Activated B cell treated with CpG ODN at 0.5 μM for 24 hours (primary cell): ENCODE data around the gene RADX. TPM values are rescaled to one million over a fixed set of nuclear protein-coding genes. Genes with fewer than 3 reads are reported as not detected.
A peak's percentile ranks its signal among the peaks of the same experiment; 100 is the strongest.
"Not testable (repeated sequence)": the region's sequence is repeated elsewhere in the genome, so short reads cannot be mapped to it uniquely, and the experiment has no call there.

Experiments used
- ATAC-seq: fragments of 200-7000 bp; cut with Tn5 transposase; one replicate; pipeline ENCODE4 v1.10.0; 2021; ENCODE audit warnings: low read depth, mild to moderate bottlenecking, moderate library complexity
- CTCF ChIA-PET: fragments of 350-600 bp; sonication (Branson Sonifier 250); formaldehyde crosslinking; loops from one replicate; lab custom pipeline; 2021; ENCODE audit warnings: antibody characterized with exemption; lab: Charles Lee
- POLR2A ChIA-PET: fragments of 350-600 bp; sonication (Branson Sonifier 250); formaldehyde crosslinking; loops from one replicate; lab custom pipeline; 2021; ENCODE audit warnings: antibody characterized with exemption; lab: Charles Lee
- DNase-seq: peaks from one replicate; pipeline ENCODE4 v3.0.0; 2022
- H3K27ac Mint-ChIP-seq: one replicate; pipeline ENCODE4 v1.8.0; 2020; ENCODE audit warnings: mixed read lengths
- H3K27me3 Mint-ChIP-seq: one replicate; pipeline ENCODE4 v1.8.0; 2021; ENCODE audit warnings: mixed read lengths
- H3K36me3 Mint-ChIP-seq: one replicate; pipeline ENCODE4 v1.8.0; 2021; ENCODE audit warnings: low read depth, mixed read lengths
- H3K4me1 Mint-ChIP-seq: one replicate; pipeline ENCODE4 v1.8.0; 2021; ENCODE audit warnings: mixed read lengths
- H3K4me3 Mint-ChIP-seq: one replicate; pipeline ENCODE4 v1.8.0; 2020; ENCODE audit warnings: mild to moderate bottlenecking, mixed read lengths
- H3K9me3 Mint-ChIP-seq: one replicate; pipeline ENCODE4 v1.8.0; 2020; ENCODE audit warnings: mixed read lengths
- intact Hi-C: fragments of 100-400 bp; cut with micrococcal nuclease; formaldehyde crosslinking; loops from one replicate; pipeline ENCODE4 v1.15.1; 2024
- total RNA-seq: library from RNA; stranded (reverse); gene quantifications from 2 replicates; pipeline ENCODE4 v1.2.3, GENCODE V29; 2022
- TF ChIP-seq, protein P1 (sequence below): fragments of 200-600 bp; IDR thresholded peaks from one replicate; pipeline ENCODE4 v1.8.0; 2022; ENCODE audit warnings: antibody characterized with exemption, mild to moderate bottlenecking

The RADX gene
- total RNA-seq, 1 donor from 2014 or later, result 10.9 TPM

DNA sequence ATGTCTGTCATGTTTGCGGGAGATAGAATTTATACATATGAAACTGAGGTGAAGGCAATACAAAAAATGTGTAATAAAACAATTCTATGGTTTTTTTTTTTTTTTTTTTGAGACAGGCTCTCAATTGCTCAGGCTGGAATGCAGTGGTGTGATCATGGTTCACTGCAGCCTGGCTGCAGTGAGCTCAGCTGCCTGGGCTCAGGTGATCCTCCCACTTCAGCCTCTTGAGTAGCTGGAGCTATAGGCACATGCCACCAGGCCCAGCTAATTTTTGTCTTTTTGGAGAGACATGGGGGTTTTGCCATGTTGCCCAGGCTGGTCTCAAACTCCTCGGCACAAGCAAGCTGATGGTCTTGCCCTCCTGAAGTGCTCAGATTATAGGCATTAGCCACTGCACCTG, 10.1 kb downstream of the RADX start:
- Mint-ChIP-seq H3K9me3 (no peaks in the 10 kb centered on the region), H3K4me3 (no peak overlapping the region), H3K27me3 (no peaks in the 10 kb centered on the region), H3K4me1 (no peaks in the 10 kb centered on the region), H3K36me3 (peaks cover 9% of the 10 kb centered on the region), H3K27ac (no peak overlapping the region)
- intact Hi-C loops, result no loop called here
- ChIA-PET POLR2A (no interaction called here), CTCF (interaction anchor here (1.6 kb wide), 1 partner anchor 142 kb away, joined by 3 read pairs; no protein-coding TSS in a partner anchor)
- DNase-seq (no peak), ATAC-seq (no peak)
- TF ChIP-seq, protein P1, sequence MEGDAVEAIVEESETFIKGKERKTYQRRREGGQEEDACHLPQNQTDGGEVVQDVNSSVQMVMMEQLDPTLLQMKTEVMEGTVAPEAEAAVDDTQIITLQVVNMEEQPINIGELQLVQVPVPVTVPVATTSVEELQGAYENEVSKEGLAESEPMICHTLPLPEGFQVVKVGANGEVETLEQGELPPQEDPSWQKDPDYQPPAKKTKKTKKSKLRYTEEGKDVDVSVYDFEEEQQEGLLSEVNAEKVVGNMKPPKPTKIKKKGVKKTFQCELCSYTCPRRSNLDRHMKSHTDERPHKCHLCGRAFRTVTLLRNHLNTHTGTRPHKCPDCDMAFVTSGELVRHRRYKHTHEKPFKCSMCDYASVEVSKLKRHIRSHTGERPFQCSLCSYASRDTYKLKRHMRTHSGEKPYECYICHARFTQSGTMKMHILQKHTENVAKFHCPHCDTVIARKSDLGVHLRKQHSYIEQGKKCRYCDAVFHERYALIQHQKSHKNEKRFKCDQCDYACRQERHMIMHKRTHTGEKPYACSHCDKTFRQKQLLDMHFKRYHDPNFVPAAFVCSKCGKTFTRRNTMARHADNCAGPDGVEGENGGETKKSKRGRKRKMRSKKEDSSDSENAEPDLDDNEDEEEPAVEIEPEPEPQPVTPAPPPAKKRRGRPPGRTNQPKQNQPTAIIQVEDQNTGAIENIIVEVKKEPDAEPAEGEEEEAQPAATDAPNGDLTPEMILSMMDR, result no peak

DNA sequence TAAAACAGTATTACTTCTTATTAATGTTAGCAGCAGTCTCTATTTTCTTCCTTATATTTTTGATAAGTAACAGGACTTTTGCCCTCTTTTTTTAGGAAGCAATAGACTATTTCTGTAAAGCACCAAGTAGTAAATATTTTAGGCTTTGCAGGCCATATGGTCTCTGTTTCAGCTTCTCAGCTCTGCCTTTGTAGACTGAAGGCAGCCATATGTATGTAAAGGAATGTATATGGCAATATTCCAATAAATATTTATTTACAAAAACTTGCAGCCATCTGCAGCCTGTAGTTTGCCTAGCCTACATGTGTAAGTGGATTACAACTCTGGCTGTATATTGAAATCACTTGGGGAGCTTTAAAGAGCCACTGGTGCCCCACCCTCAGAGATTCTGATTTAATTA, 15.0 kb downstream of the RADX start:
- Mint-ChIP-seq H3K36me3 (peaks cover 11% of the 10 kb centered on the region), H3K27me3 (no peaks in the 10 kb centered on the region), H3K4me1 (no peaks in the 10 kb centered on the region), H3K27ac (no peak overlapping the region), H3K4me3 (no peak overlapping the region), H3K9me3 (no peaks in the 10 kb centered on the region)
- DNase-seq (no peak), ATAC-seq (no peak)
- TF ChIP-seq, protein P1, result no peak
- intact Hi-C loops, result no loop called here
- ChIA-PET POLR2A (no interaction called here), CTCF (no interaction called here)

DNA sequence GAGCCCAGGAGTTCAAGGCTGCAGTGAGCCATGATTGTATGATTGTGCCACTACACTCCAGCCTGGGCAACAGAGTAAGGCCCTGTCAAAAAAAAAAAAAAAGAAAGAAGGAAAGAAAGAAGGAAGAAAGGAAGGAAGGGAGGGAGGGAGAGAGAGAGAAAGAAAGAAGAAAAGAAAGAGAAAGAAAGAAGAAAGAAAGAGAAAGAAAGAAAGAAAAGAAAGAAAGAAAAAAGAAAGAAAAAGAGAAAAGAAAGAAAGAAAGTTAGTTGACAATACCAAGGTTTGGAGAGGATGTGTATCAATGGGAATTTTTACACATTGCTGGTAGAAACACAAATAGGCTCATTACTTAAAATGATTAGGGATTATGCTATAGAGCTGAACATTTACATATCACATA, 19.8 kb downstream of the RADX start:
- Mint-ChIP-seq H3K27me3 (no peaks in the 10 kb centered on the region), H3K9me3 (no peaks in the 10 kb centered on the region), H3K36me3 (peaks cover 7% of the 10 kb centered on the region), H3K27ac (no peak overlapping the region), H3K4me1 (no peaks in the 10 kb centered on the region), H3K4me3 (no peak overlapping the region)
- TF ChIP-seq, protein P1, result no peak
- POLR2A ChIA-PET, result no interaction called here
- no peak for ATAC-seq
- no peak for DNase-seq
- intact Hi-C loops, result no loop called here
- CTCF ChIA-PET, result no interaction called here

DNA sequence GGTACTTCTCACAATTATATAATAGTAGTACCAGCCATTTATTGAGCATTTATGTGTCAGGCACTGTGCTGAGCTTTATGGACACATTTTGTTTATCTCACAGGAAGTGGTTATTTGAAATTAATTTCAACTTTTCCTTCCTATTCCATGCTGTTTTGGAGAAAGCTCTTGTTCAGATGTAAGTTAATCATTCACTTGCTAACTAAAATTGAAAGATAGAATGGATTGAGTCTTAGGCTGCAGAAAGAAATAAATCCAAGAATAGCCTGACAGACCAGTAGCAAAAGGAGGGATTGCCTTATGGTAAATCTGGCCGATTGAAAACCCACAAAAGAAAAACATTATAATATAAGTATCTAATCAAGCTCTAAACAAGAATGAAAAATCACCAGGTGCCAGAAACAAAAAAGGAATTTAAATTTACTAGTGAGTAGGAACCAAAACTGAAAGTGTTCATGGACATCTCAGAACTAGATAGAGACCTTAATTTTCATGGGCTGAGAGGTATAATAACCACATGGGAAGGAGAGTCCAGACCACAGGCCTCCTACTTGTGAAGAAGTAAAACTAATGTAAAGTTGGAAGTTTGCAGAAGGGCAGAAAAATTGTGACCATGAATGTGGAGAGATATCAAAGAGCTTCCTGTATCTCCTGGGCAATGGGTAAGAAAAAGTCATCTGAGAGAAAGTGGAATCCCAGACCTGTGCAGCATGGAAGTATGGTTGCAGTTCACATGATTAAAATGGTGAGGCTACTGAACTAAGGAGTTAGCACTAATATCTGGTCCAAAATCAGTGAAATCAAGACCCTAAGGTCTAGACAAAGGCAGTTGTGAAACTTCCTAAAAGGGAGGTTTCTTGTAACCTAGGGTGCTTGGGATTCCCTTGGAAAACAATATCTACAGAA, 38.0 kb downstream of the RADX start:
- Mint-ChIP-seq H3K27ac (peak overlapping the region; percentile 50), H3K4me3 (no peak overlapping the region), H3K27me3 (no peaks in the 10 kb centered on the region), H3K4me1 (peaks cover 5% of the 10 kb centered on the region), H3K36me3 (peaks cover 29% of the 10 kb centered on the region), H3K9me3 (no peaks in the 10 kb centered on the region)
- TF ChIP-seq, protein P1, result no peak
- DNase-seq, result no peak
- CTCF ChIA-PET, result no interaction called here
- no peak for ATAC-seq
- POLR2A ChIA-PET, result no interaction called here
- intact Hi-C loops, result no loop called here

DNA sequence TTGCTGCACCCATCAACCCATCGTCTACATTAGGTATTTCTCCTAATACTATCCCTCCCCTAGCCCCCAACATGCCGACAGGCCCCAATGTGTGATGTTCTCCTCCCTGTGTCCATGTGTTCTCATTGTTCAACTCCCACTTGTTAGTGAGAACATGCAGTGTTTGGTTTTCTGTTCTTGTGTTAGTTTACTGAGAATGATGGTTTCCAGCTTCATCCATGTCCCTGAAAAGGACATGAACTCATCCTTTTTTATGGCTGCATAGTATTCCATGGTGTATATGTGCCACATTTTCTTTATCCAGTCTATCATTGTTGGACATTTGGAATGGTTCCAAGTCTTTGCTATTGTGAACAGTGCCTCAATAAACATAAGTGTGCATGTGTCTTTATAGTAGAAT, 41.8 kb downstream of the RADX start:
- intact Hi-C loops, CTCF ChIA-PET, H3K4me3 Mint-ChIP-seq, H3K4me1 Mint-ChIP-seq, H3K27ac Mint-ChIP-seq, ATAC-seq, H3K9me3 Mint-ChIP-seq, DNase-seq, H3K27me3 Mint-ChIP-seq, POLR2A ChIA-PET: not testable (repeated sequence)
- H3K36me3 Mint-ChIP-seq, result peaks cover 36% of the 10 kb centered on the region
